Large intestine (tissue), 3 donors: ENCODE data around the gene CNDP1. TPM values are rescaled to one million over a fixed set of nuclear protein-coding genes. Genes with fewer than 3 reads are reported as not detected.
"Not testable (repeated sequence)": the region's sequence is repeated elsewhere in the genome, so short reads cannot be mapped to it uniquely, and the experiment has no call there.

Source experiments
- DNase-seq, 2 donors: peaks; one replicate each; pipeline versions ENCODE4 v3.0.0 to v3.0.0-alpha.2; 2013
- H3K27ac ChIP-seq: one replicate; pipeline ENCODE4 v1.5.1; 2013; ENCODE audit warnings: low read length
- H3K27me3 ChIP-seq: 2 replicates; pipeline ENCODE4 v1.6.1; 2013; ENCODE audit warnings: low read length; ENCODE audit not compliant: control insufficient read depth, insufficient read depth
- H3K36me3 ChIP-seq: 2 replicates; pipeline ENCODE4 v1.6.1; 2013; ENCODE audit warnings: low read length; ENCODE audit not compliant: control insufficient read depth, insufficient read depth
- H3K4me1 ChIP-seq: one replicate; pipeline ENCODE4 v1.6.1; 2013; ENCODE audit warnings: low read length; ENCODE audit not compliant: control insufficient read depth, insufficient read depth
- H3K4me3 ChIP-seq: one replicate; pipeline ENCODE4 v1.5.1; 2013; ENCODE audit warnings: low read length
- H3K9me3 ChIP-seq: one replicate; pipeline ENCODE4 v1.6.1; 2013; ENCODE audit warnings: mild to moderate bottlenecking, low read depth, low read length, moderate library complexity; ENCODE audit not compliant: control insufficient read depth
- WGBS: methylation state at CpG from one replicate; pipeline ENCODE4 v1.1.5; 2013; ENCODE audit warnings: low lambda C conversion rate; ENCODE audit not compliant: insufficient coverage; 5-methylcytosine and 5-hydroxymethylcytosine counted together
- polyA plus RNA-seq: library from polyadenylated mRNA; unstranded; fragments of 120-200 nt; gene quantifications from one replicate; pipeline ENCODE4 v1.2.1, GENCODE V29; 2013

Gene CNDP1
- polyA plus RNA-seq, 1 donor = 0.27 TPM

DNA sequence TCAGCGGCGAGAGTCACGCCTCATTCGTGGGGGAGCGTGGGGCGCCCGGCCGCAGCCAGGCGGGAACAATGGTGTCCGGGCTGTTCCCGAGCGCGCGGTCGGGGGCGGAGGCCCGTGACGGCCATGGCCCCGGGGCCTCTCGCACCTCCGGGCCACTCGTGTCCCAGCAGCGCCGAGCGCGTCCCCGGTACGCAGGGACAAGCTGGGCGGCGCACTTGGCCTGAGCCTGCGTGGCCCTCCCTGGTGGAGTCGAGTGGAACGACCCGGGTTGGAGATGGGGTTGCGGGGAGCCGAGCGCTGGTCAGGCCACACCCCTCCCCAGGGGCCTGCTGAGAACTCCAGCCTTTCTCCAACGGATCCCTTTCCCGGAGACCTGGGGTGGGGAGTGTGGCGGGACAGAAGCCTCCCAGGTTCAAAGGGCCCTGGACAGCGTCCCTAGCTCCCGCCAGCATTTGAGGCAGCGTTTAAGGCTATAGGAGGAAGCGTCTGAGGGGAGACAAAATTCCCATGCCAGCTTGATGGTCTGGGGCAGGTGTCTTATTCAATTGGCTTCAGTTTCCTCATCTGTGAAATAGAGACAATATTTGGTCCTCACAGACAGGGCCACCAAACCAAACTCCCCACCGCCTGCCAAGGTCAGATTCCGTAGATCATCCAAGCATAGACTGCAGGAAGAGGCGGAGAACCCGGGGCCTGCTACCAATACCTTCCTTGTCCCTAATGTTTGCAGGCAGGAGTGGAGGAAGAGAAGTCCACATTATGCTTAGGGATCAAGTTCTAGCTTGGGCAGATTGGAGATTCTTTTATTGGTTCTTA lies 37.6 kb upstream of the CNDP1 start:
- H3K9me3 ChIP-seq = no peaks in the 10 kb centered on the region
- H3K4me1 ChIP-seq = peaks cover 33% of the 10 kb centered on the region
- DNase-seq = peak; percentile 68 to 86
- no CpG with 5 or more reads among the region's 48 CpGs for WGBS
- no peaks in the 10 kb centered on the region for H3K27me3 ChIP-seq
- peaks cover 12% of the 10 kb centered on the region for H3K36me3 ChIP-seq
- peak overlapping the region; percentile 95 for H3K27ac ChIP-seq
- peak overlapping the region; percentile 80 for H3K4me3 ChIP-seq

DNA sequence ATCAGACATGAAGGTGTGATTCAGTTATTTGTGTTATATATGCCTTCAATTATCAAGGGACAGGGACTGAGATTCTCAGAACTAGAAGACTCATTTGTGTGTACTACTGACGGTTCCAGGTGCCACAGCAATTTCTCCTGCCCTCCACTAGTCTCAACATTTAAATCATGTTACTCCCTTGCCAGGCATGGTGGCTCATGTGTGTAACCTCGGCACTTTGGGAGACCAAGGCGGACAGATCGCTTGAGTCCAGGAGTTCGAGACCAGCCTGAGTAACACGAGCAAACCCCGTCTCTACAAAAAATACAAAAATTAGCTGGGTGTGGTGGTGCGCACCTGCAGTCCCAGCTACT lies 37.0 kb upstream of the CNDP1 start:
- H3K4me3 ChIP-seq = peak overlapping the region; percentile 80
- no peaks in the 10 kb centered on the region for H3K27me3 ChIP-seq
- peaks cover 33% of the 10 kb centered on the region for H3K4me1 ChIP-seq
- WGBS = no CpG with 5 or more reads among the region's 8 CpGs
- H3K27ac ChIP-seq = peak overlapping the region; percentile 95
- H3K36me3 ChIP-seq = peaks cover 17% of the 10 kb centered on the region
- DNase-seq = no peak
- H3K9me3 ChIP-seq = no peaks in the 10 kb centered on the region

DNA sequence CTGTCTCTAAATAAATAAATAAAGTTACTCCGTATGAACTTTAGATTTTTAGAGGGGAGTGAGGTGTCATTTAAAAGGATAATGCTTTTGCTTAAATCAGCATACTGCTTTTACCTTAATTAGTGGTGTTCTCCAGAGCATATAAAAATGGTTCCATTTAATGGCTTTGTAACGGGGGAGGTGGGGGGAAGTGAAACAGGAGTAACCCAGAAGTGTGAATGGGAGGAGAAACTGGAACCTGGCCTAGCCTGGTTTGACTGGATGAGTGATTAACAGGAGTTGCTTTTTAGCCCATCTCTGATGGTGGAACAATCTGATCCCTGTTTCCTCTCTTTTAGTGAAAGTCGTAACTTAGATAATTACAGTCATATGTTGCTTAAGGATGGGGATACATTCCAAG lies 36.5 kb upstream of the CNDP1 start:
- 95% methylated on average over 3 of the region's 3 CpGs for WGBS
- H3K4me1 ChIP-seq = peaks cover 33% of the 10 kb centered on the region
- H3K4me3 ChIP-seq = no peak overlapping the region

DNA sequence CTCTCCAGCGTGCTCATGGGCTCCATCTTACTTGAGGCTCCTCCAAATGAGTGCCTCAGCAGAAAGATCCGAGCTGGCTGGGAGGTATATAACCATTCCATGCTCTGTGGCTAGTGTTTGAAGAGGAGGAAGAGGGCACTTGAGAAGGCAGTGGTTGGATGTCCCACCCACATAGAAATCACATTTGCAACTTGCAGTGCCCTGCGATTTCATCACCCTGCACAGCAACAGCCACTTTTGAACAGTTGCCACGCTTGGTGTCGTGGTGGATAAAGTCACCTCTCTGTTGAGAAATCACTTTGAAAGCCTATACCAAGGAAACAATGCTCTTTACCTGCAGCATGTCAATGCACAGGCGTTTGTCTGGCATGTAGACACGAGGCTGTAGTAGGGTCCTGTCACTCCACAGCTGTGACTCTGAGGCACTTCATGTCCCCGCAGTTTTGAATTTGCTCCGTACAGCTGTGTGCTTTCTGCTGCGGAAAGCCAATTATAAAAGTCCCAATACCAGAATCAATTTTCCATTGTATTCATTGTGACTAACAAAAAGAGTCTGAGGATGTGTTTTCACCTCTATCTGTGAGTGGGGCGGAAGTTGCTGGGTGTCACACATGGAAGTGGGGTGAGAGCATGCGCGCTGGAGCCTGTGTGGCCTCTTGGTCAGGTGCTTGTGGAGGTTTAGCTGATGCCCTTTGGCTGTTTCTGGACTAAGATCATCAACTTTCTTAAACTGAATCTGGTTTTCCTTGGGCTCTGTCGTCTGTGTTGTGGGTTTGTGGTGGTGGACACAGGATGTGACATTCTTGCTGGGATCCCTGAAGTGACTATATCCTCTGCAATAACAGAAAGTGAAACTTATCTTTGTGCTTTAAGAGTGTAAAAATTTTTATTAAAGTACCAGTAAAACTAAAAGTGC lies 35.3 kb upstream of the CNDP1 start:
- Histone ChIP-seq H3K4me1 (peaks cover 33% of the 10 kb centered on the region), H3K9me3 (no peaks in the 10 kb centered on the region), H3K36me3 (peaks cover 29% of the 10 kb centered on the region), H3K27me3 (no peaks in the 10 kb centered on the region), H3K4me3 (peak overlapping the region; percentile 27), H3K27ac (peak overlapping the region; percentile 74)
- peak in 1 of 2 donors; percentile 54 for DNase-seq
- WGBS = no CpG with 5 or more reads among the region's 14 CpGs

More for the DNA sequence above, 36.5 kb upstream of the CNDP1 start:
- H3K36me3 ChIP-seq = peaks cover 22% of the 10 kb centered on the region
- no peaks in the 10 kb centered on the region for H3K27me3 ChIP-seq
- H3K9me3 ChIP-seq = no peaks in the 10 kb centered on the region
- no peak for DNase-seq
- H3K27ac ChIP-seq = peak overlapping the region; percentile 95

DNA sequence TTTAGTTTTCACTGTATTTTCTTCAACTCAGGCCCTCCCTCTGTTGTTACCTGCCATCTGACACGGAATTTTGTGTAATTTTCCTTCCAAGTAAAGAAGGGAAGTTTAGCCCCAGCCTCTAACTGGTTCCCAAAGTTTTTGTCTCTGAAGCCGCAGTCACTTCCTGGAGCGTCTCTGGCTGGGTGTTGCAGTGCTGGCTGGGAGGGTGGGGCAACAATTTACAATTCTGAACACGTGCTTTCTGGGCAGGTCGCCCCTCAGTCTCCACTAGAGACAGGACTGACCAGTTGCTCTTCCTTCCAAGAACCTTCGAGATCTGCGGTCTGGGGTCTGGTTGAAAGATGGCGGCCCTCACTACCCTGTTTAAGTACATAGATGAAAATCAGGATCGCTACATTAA lies 34.7 kb upstream of the CNDP1 start:
- DNase-seq = peak; percentile 81 to 82
- H3K27ac ChIP-seq = peak overlapping the region; percentile 74
- H3K9me3 ChIP-seq = no peaks in the 10 kb centered on the region
- H3K4me3 ChIP-seq = peak overlapping the region; percentile 27
- WGBS = 40% methylated on average over 1 of the region's 9 CpGs
- H3K36me3 ChIP-seq = peaks cover 35% of the 10 kb centered on the region
- peaks cover 33% of the 10 kb centered on the region for H3K4me1 ChIP-seq
- no peaks in the 10 kb centered on the region for H3K27me3 ChIP-seq

DNA sequence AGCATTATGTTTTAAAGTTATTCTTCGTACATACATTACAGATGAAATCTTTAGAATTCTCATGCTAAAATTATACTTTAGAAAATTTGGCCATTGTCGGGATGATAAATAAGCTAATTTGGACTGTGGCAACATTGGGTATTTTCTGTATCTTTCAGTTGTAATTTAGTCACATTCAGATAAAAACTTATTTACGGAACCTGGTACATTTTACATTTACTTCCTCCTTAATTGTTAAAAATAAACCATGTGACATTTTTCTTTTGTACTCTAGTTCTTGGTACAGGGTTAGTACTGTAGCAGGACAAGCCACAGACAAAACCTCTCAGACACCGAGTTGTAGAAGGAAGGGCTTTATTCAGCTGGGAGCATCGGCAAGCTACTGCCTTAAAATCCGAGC lies 33.9 kb upstream of the CNDP1 start:
- WGBS = 94% methylated on average over 2 of the region's 6 CpGs
- H3K4me1 ChIP-seq = peaks cover 33% of the 10 kb centered on the region
- no peaks in the 10 kb centered on the region for H3K9me3 ChIP-seq
- peak overlapping the region; percentile 14 for H3K4me3 ChIP-seq
- H3K27me3 ChIP-seq = no peaks in the 10 kb centered on the region
- DNase-seq = no peak
- peak overlapping the region; percentile 7 for H3K27ac ChIP-seq
- H3K36me3 ChIP-seq = peaks cover 38% of the 10 kb centered on the region

DNA sequence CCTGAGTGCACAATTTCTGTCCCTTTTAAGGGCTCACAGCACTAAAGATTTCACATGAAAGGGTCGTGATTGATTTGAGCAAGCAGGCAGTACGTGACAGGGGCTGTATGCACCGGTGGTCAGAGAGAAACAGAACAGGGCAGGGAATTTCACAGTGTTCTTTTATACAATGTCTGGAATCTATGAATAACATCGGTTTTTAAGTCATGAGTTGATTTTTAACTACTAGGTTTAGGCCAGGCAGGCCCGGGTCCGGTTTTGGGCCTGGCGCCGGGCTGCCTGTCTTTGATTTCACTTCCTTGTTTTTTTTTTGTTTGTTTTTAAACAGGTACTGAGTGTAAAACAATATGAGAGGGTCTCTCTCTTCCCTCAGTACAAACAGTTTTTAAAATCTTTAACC lies 33.5 kb upstream of the CNDP1 start:
- WGBS = 82% methylated on average over 4 of the region's 8 CpGs
- H3K36me3 ChIP-seq = peaks cover 40% of the 10 kb centered on the region
- H3K27ac ChIP-seq = peak overlapping the region; percentile 81
- not testable (repeated sequence) for H3K27me3 ChIP-seq, H3K9me3 ChIP-seq, DNase-seq
- H3K4me3 ChIP-seq = peak overlapping the region; percentile 20
- H3K4me1 ChIP-seq = peaks cover 35% of the 10 kb centered on the region

DNA sequence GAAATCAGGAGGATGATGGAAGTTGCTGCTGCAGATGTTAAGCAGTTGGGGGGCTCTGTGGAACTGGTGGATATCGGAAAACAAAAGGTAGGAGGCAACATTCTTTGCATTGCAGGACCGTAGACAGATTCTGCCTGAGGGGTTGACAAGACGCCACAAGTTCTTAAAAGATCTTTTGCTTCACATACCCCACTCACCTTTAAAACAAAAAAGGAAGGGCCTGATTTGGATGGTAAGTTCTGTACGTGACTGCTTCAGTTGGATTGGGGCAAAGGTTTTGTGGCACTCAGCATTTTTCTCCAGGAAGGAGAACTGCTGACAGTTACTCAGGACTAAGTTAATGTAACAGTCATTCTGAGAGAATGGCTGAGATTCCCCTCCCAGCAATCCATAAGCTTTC lies 32.9 kb upstream of the CNDP1 start:
- peak in 1 of 2 donors; percentile 66 for DNase-seq
- Histone ChIP-seq H3K4me3 (peak overlapping the region; percentile 20), H3K27me3 (no peaks in the 10 kb centered on the region), H3K9me3 (no peaks in the 10 kb centered on the region), H3K36me3 (peaks cover 44% of the 10 kb centered on the region), H3K4me1 (peaks cover 40% of the 10 kb centered on the region), H3K27ac (peak overlapping the region; percentile 81)
- no CpG with 5 or more reads among the region's 4 CpGs for WGBS

DNA sequence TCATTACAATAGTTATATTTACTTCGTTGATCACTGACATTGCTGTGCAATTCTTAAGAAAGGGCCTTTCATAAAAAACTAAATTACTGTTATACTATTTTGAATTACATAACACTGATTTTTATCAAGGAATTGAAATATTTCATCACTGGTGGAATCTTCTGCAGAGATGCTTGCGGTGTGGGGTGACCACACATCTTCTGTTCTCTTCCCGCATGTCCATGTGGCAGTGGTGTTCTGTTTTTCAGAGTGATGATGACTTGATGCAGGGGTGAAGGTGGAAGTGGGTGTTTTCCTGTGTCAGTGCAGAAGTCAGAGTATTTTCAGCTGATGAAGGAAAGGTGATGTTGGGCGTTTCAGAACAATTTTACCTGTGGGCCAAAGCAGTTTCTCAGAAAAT lies 31.2 kb upstream of the CNDP1 start:
- peaks cover 61% of the 10 kb centered on the region for H3K36me3 ChIP-seq
- 100% methylated on average over 1 of the region's 4 CpGs for WGBS

DNA sequence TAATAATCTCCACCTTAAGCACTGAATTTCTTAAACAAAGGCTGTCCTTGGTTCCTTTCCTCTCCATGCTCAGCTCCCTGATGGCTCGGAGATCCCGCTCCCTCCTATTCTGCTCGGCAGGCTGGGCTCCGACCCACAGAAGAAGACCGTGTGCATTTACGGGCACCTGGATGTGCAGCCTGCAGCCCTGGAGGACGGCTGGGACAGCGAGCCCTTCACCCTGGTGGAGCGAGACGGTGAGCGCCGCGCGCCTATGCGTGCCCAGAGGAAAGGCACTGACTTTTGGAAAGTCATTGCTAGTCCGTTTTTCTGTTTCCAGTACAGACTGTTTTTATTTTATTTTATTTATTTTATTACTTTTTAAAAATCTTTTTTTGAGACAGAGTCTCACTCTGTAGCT lies 28.5 kb upstream of the CNDP1 start:
- peaks cover 48% of the 10 kb centered on the region for H3K4me1 ChIP-seq
- H3K27me3 ChIP-seq = no peaks in the 10 kb centered on the region
- no peak overlapping the region for H3K4me3 ChIP-seq
- no peak for DNase-seq
- H3K27ac ChIP-seq = no peak overlapping the region
- H3K36me3 ChIP-seq = peaks cover 80% of the 10 kb centered on the region
- no peaks in the 10 kb centered on the region for H3K9me3 ChIP-seq
- WGBS = no CpG with 5 or more reads among the region's 16 CpGs

More for the DNA sequence above, 31.2 kb upstream of the CNDP1 start:
- DNase-seq = no peak
- Histone ChIP-seq H3K4me1 (peaks cover 47% of the 10 kb centered on the region), H3K4me3 (no peak overlapping the region), H3K27ac (no peak overlapping the region), H3K27me3 (no peaks in the 10 kb centered on the region), H3K9me3 (no peaks in the 10 kb centered on the region)
